A549 (cell line): ENCODE results near the gene EMD. TPM values are rescaled to one million over a fixed set of nuclear protein-coding genes. Genes with fewer than 3 reads are reported as not detected.

Source experiments
- ATAC-seq, 2 experiments: fragments of 200-7000 bp in 1 of 2; fragments of >200 bp in 1 of 2; cut with Nextera tagmentation in 1 of 2; cut with Tn5 transposase in 1 of 2; 3 replicates each; pipeline versions ENCODE4 v1.8.0 to v1.9.1; 2018 to 2020; ENCODE audit warnings: mild to moderate bottlenecking in 1 of 2, moderate library complexity in 1 of 2
- CTCF ChIA-PET: fragments of 300-600 bp; sonication (Branson Sonifier 250); formaldehyde crosslinking; extraction: SDS; loops from one replicate; lab custom pipeline; 2021; ENCODE audit warnings: antibody characterized with exemption, inconsistent platforms; lab: Yijun Ruan, JAX
- POLR2A ChIA-PET: fragments of 350-600 bp; formaldehyde crosslinking; extraction: SDS; loops from one replicate; lab custom pipeline; 2021; ENCODE audit warnings: antibody characterized with exemption, inconsistent platforms; lab: Yijun Ruan, JAX
- DNase-seq, 2 experiments: peaks; one replicate each; pipeline versions ENCODE4 v3.0.0 to v3.0.0-alpha.2; 2011 to 2016; ENCODE audit warnings: low read depth in 1 of 2, low spot score in 1 of 2
- FAIRE-seq: peaks from 2 replicates; lab custom pipeline; 2011; peaks lifted over from hg19 to GRCh38; lab: Jason Lieb, UNC
- H3K27ac ChIP-seq, 2 experiments: fragments of >200 bp; sonication (Bioruptor Twin); formaldehyde crosslinking; 3 replicates each; pipeline ENCODE4 v1.5.1; 2016 to 2017
- H3K4me1 ChIP-seq: fragments of >200 bp; sonication (Bioruptor Twin); formaldehyde crosslinking; 3 replicates; pipeline ENCODE4 v1.6.1; 2016
- H3K4me2 ChIP-seq: fragments of >200 bp; sonication (Bioruptor Twin); formaldehyde crosslinking; 3 replicates; pipeline ENCODE4 v1.6.1; 2016
- H3K4me3 ChIP-seq: fragments of >200 bp; sonication (Bioruptor Twin); formaldehyde crosslinking; 3 replicates; pipeline ENCODE4 v1.5.1; 2016
- H3K9me3 ChIP-seq: fragments of >200 bp; sonication (Bioruptor Twin); formaldehyde crosslinking; 3 replicates; pipeline ENCODE4 v1.6.1; 2016
- BHLHE40 ChIP-seq: IDR thresholded peaks from 2 replicates; pipeline ENCODE4 v1.6.1; 2012; ENCODE audit warnings: low read depth, low read length, inconsistent platforms
- CBX8 ChIP-seq: fragments of 200-600 bp; sonication (generic); IDR thresholded peaks from 2 replicates; pipeline ENCODE4 v1.6.1; 2016
- CEBPB ChIP-seq, 2 experiments: fragments of >200 bp in 1 of 2; sonication (Bioruptor Twin) in 1 of 2; formaldehyde crosslinking in 1 of 2; IDR thresholded peaks; 2 replicates each; pipeline ENCODE4 v1.6.1; 2012 to 2016
- CHD2 ChIP-seq: fragments of 150-350 bp; IDR thresholded peaks from 2 replicates; pipeline ENCODE4 v1.6.1; 2014; ENCODE audit warnings: low read length; ENCODE audit not compliant: partially characterized antibody
- EHF ChIP-seq: fragments of 250-450 bp; sonication (Bioruptor Pico); IDR thresholded peaks from 2 replicates; pipeline ENCODE4 v1.5.0; 2020; ENCODE audit warnings: mild to moderate bottlenecking
- ESRRA ChIP-seq: fragments of 150-350 bp; IDR thresholded peaks from 2 replicates; pipeline ENCODE4 v1.6.1; 2014; ENCODE audit warnings: mild to moderate bottlenecking, low read length, borderline replicate concordance
- FOSB ChIP-seq: fragments of 250-450 bp; sonication (Bioruptor Pico); IDR thresholded peaks from 2 replicates; pipeline ENCODE4 v1.5.0; 2020; ENCODE audit warnings: mild to moderate bottlenecking, moderate library complexity
- FOSL2 ChIP-seq, 2 experiments: fragments of 450-650 bp in 1 of 2; fragments of >200 bp in 1 of 2; sonication (Bioruptor Twin) in 1 of 2; formaldehyde crosslinking; IDR thresholded peaks; 2 replicates each; pipeline versions ENCODE4 v1.5.0 to v1.6.1; 2016 to 2020; ENCODE audit warnings: mild to moderate bottlenecking in 1 of 2, moderate library complexity in 1 of 2
- GATA3 ChIP-seq: IDR thresholded peaks from 2 replicates; pipeline ENCODE4 v1.6.1; 2012; ENCODE audit warnings: borderline replicate concordance
- HDAC2 ChIP-seq: fragments of 200-600 bp; sonication (generic); IDR thresholded peaks from 2 replicates; pipeline ENCODE4 v1.6.1; 2016
- HMGXB4 ChIP-seq: fragments of 250-450 bp; sonication (Bioruptor Pico); IDR thresholded peaks from 2 replicates; pipeline ENCODE4 v1.5.0; 2021; ENCODE audit warnings: mild to moderate bottlenecking, moderate library complexity, borderline replicate concordance
- HOXB5 ChIP-seq: fragments of 250-450 bp; sonication (Bioruptor Pico); IDR thresholded peaks from 2 replicates; pipeline ENCODE4 v1.5.0; 2020; ENCODE audit warnings: mild to moderate bottlenecking, moderate library complexity
- JUN ChIP-seq, 2 experiments: fragments of >200 bp; sonication (Bioruptor Twin); formaldehyde crosslinking; IDR thresholded peaks; 2 replicates in 1 of 2; 3 replicates in 1 of 2; pipeline ENCODE4 v1.6.1; 2016 to 2017
- KDM1A ChIP-seq: fragments of 200-600 bp; sonication (generic); IDR thresholded peaks from 2 replicates; pipeline ENCODE4 v1.6.1; 2016; ENCODE audit warnings: low read depth, mild to moderate bottlenecking
- MAFK ChIP-seq: fragments of 450-650 bp; IDR thresholded peaks from 2 replicates; pipeline ENCODE4 v1.6.1; 2014; ENCODE audit not compliant: partially characterized antibody
- NR3C1 ChIP-seq: fragments of >200 bp; sonication (Bioruptor Twin); formaldehyde crosslinking; IDR thresholded peaks from 3 replicates; pipeline ENCODE4 v1.6.1; 2017
- POLR2AphosphoS2 ChIP-seq: conservative IDR thresholded peaks from 2 replicates; pipeline ENCODE4 v1.6.1; 2012; ENCODE audit warnings: low read length, improper control_type of control experiment, inconsistent platforms
- RFX5 ChIP-seq: fragments of 450-650 bp; IDR thresholded peaks from 2 replicates; pipeline ENCODE4 v1.7.1; 2014; ENCODE audit warnings: antibody characterized with exemption, mild to moderate bottlenecking, moderate library complexity
- RNF2 ChIP-seq: fragments of 200-600 bp; sonication (generic); IDR thresholded peaks from 2 replicates; pipeline ENCODE4 v1.6.1; 2016; ENCODE audit warnings: low read depth, mild to moderate bottlenecking, antibody characterized with exemption, moderate library complexity, borderline replicate concordance
- SREBF2 ChIP-seq: fragments of 450-650 bp; IDR thresholded peaks from 2 replicates; pipeline ENCODE4 v1.6.1; 2014; ENCODE audit warnings: mild to moderate bottlenecking, moderate library complexity
- TFCP2L1 ChIP-seq: fragments of 250-450 bp; sonication (Bioruptor Pico); IDR thresholded peaks from 2 replicates; pipeline ENCODE4 v1.5.0; 2021; ENCODE audit warnings: mild to moderate bottlenecking
- ZC3H11A ChIP-seq: fragments of 450-650 bp; IDR thresholded peaks from 2 replicates; pipeline ENCODE4 v1.6.1; 2014; ENCODE audit warnings: antibody characterized with exemption, mild to moderate bottlenecking
- ZNF302 ChIP-seq: fragments of 250-450 bp; sonication (Bioruptor Pico); IDR thresholded peaks from 2 replicates; pipeline ENCODE4 v1.9.0; 2021; ENCODE audit warnings: inconsistent platforms, mild to moderate bottlenecking, moderate library complexity
- ZSCAN20 ChIP-seq: fragments of 250-450 bp; sonication (Bioruptor Pico); IDR thresholded peaks from 2 replicates; pipeline ENCODE4 v1.8.0; 2022; ENCODE audit warnings: mild to moderate bottlenecking, moderate library complexity
- WGBS: methylation state at CpG from one replicate; pipeline ENCODE4 v1.1.6; 2017; ENCODE audit errors: missing lambda C conversion rate; 5-methylcytosine and 5-hydroxymethylcytosine counted together
- polyA plus RNA-seq, 4 experiments: library from polyadenylated mRNA; depleted of rRNA in 3 of 4; stranded (reverse); fragments of >200 nt; fragmentation: RNase III in 1 of 4; extraction: RNeasy Plus Mini Kit Qiagen cat#74134 plus additional on column Dnase treatment in 1 of 4; gene quantifications; 2 replicates in 3 of 4; 3 replicates in 1 of 4; pipeline ENCODE4 v1.2.3, GENCODE V29; 2011 to 2017
- TF ChIP-seq, protein P1 (sequence below): IDR thresholded peaks from 2 replicates; pipeline ENCODE4 v1.6.1; 2012

The EMD gene
- polyA plus RNA-seq, 2 of the 4 experiments (the other 2 are of a cell fraction): 34.6 to 126 TPM

- TF ChIP-seq BHLHE40 (no peak), JUN (IDR thresholded peaks at IDR 0.05) (peak in 1 of 2 experiments; percentile 3; a peak in 1 of 5 replicates), FOSB (CRISPR knock-in tag) (no peak), KDM1A (no peak), CEBPB (IDR thresholded peaks at IDR 0.05) (no peak)
- TF ChIP-seq, protein P1, sequence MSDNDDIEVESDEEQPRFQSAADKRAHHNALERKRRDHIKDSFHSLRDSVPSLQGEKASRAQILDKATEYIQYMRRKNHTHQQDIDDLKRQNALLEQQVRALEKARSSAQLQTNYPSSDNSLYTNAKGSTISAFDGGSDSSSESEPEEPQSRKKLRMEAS: no peak
- Histone ChIP-seq H3K4me1 (peaks cover 75% of the 10 kb centered on the region), H3K9me3 (no peaks in the 10 kb centered on the region), H3K4me3 (no peak overlapping the region), H3K4me2 (no peak overlapping the region), H3K27ac (no peak overlapping the region)
- ATAC-seq: no peak
- FAIRE-seq: no peak
- ChIA-PET CTCF (interaction anchor here (0.8 to 1.6 kb wide), 2 partner anchors 12 to 15 kb away, joined by 5 read pairs; no protein-coding TSS in a partner anchor), POLR2A (no interaction called here)
- WGBS: 92% methylated on average over 15 of the region's 24 CpGs
- peak in 1 of 2 experiments; percentile 7 for DNase-seq
These were observed 25.8 kb upstream of the EMD start for GRCh38 chrX:154353172-154353843.

- Histone ChIP-seq H3K4me2 (no peak overlapping the region), H3K4me1 (peaks cover 75% of the 10 kb centered on the region), H3K27ac (no peak overlapping the region), H3K9me3 (no peaks in the 10 kb centered on the region), H3K4me3 (no peak overlapping the region)
- FAIRE-seq (no peak), DNase-seq (peak in 1 of 2 experiments; percentile 12), ATAC-seq (no peak)
- TF ChIP-seq FOSL2 (IDR thresholded peaks at IDR 0.05) (no peak), FOSL2 (CRISPR knock-in tag; IDR thresholded peaks at IDR 0.05) (no peak), POLR2AphosphoS2 (0 out of 2 replicates have a peak, but pooled peaks have one; percentile 50)
- ChIA-PET CTCF (interaction anchor here (0.8 to 1.6 kb wide), 3 partner anchors 11 to 30 kb away, joined by 3 to 5 read pairs (median 5); no protein-coding TSS in a partner anchor), POLR2A (interaction anchor here (0.8 kb wide), 1 partner anchor 15 kb away, joined by 4 read pairs; no protein-coding TSS in a partner anchor)
- WGBS: 88% methylated on average over 11 of the region's 14 CpGs
These were observed 25.1 kb upstream of the EMD start for GRCh38 chrX:154354013-154354412.

DNA sequence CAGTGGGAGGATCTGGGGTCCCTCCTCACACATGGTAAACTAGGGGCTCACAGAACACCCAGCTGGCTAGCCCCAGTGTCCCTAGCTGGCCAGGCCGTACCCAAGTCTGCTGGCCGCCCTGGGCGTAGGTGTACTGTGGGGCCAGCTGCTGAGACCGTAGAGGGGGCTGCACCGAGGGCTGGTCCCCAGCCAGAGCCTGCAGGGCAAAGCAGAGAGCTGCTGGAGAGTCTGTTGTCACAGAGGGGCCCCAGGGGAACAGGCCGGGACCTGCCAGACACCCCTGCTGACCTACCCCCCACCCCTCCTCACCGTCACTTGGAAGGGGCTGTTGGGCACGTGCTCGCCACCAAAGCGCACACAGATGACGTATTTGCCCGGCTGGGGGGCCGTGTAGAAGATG, 24.6 kb upstream of the EMD start:
- POLR2A ChIA-PET: interaction anchor here (0.8 kb wide), 1 partner anchor 15 kb away, joined by 4 read pairs; no protein-coding TSS in a partner anchor
- ATAC-seq: no peak
- H3K4me3 ChIP-seq: no peak overlapping the region
- 92% methylated on average over 11 of the region's 13 CpGs for WGBS
- no peak for TF ChIP-seq RFX5
- TF ChIP-seq KDM1A: no peak
- no peak for TF ChIP-seq HDAC2
- no peak for TF ChIP-seq SREBF2
- no peak for TF ChIP-seq ZNF302 (CRISPR knock-in tag)
- no peak for TF ChIP-seq ESRRA
- TF ChIP-seq GATA3: no peak
- no peak for TF ChIP-seq NR3C1
- no peak for TF ChIP-seq CEBPB (IDR thresholded peaks at IDR 0.05)
- no peaks in the 10 kb centered on the region for H3K9me3 ChIP-seq
- H3K4me1 ChIP-seq: peaks cover 75% of the 10 kb centered on the region
- CTCF ChIA-PET: interaction anchor here (1.0 to 1.6 kb wide), 2 partner anchors 14 to 29 kb away, joined by 3 to 5 read pairs; no protein-coding TSS in a partner anchor
- H3K27ac ChIP-seq: no peak overlapping the region
- no peak for FAIRE-seq
- H3K4me2 ChIP-seq: no peak overlapping the region
- no peak for DNase-seq

- TF ChIP-seq HMGXB4 (CRISPR knock-in tag): no peak
- no peak for TF ChIP-seq CBX8
- TF ChIP-seq CEBPB (IDR thresholded peaks at IDR 0.05): no peak
- TF ChIP-seq TFCP2L1: no peak
- no peak for TF ChIP-seq BHLHE40
- no peak for TF ChIP-seq ZC3H11A
- TF ChIP-seq ZSCAN20 (CRISPR knock-in tag): no peak
- no peak for TF ChIP-seq CHD2
- TF ChIP-seq EHF (CRISPR knock-in tag): no peak
- TF ChIP-seq FOSL2 (IDR thresholded peaks at IDR 0.05): no peak
- no peak for TF ChIP-seq FOSL2 (CRISPR knock-in tag; IDR thresholded peaks at IDR 0.05)
- no peak for TF ChIP-seq MAFK
- TF ChIP-seq JUN (IDR thresholded peaks at IDR 0.05): no peak
- no peak for TF ChIP-seq HOXB5
- no peak for TF ChIP-seq SREBF2
- TF ChIP-seq RNF2: no peak
- TF ChIP-seq, all 56 proteins: peak for 0
- DNase-seq: no peak
- no peak overlapping the region for H3K4me3 ChIP-seq
- peaks cover 75% of the 10 kb centered on the region for H3K4me1 ChIP-seq
- WGBS: 85% methylated on average over 15 of the region's 30 CpGs
- ChIA-PET CTCF (interaction anchor here (1.0 to 1.6 kb wide), 4 partner anchors 13 to 42 kb away, joined by 3 to 5 read pairs (median 4); partner anchors contain the start of gene RPL10), POLR2A (interaction anchor here (0.6 kb wide), 1 partner anchor 14 kb away, joined by 3 read pairs; no protein-coding TSS in a partner anchor)
- no peaks in the 10 kb centered on the region for H3K9me3 ChIP-seq
- H3K27ac ChIP-seq: no peak overlapping the region
- ATAC-seq: no peak
- no peak for FAIRE-seq
- H3K4me2 ChIP-seq: no peak overlapping the region
These were observed 23.9 kb upstream of the EMD start for GRCh38 chrX:154355094-154355775.
